ENCODE data around the gene CPSF2. TPM values are rescaled to one million over a fixed set of nuclear protein-coding genes. Genes with fewer than 3 reads are reported as not detected.

Gene CPSF2
- total and polyA plus RNA-seq, 2 of the 13 experiments (the other 11 are each of a cell fraction or from before 2014, with no cell fraction given): 14.3 to 67.9 TPM

GRCh38 chr14:92121207-92121669, 531 bp upstream of the CPSF2 start (continued):
- TF ChIP-seq MAFK (conservative IDR thresholded peaks at IDR 0.05 in 1 of 2, IDR thresholded peaks at IDR 0.05 in 1 of 2; ENCODE audit: low read length in 2 of 2) (no peak), MAZ (IDR thresholded peaks at IDR 0.05; ENCODE audit: borderline replicate concordance, low read depth, low read length) (no peak), MAZ (CRISPR knock-in tag; IDR thresholded peaks at IDR 0.05; ENCODE audit: low read depth) (no peak), CTCF (CRISPR knock-in tag; IDR thresholded peaks at IDR 0.05) (0 out of 2 replicates have a peak, but pooled peaks have one; percentile 14), ZNF577 (CRISPR knock-in tag; IDR thresholded peaks at IDR 0.05; ENCODE audit: borderline replicate concordance, low read depth) (no peak), SIX1 (CRISPR knock-in tag; IDR thresholded peaks at IDR 0.05; ENCODE audit: borderline replicate concordance) (no peak), ZNF317 (CRISPR knock-in tag; IDR thresholded peaks at IDR 0.05) (0 out of 2 replicates have a peak, but pooled peaks have one; percentile 19), PHF5A (CRISPR knock-in tag; IDR thresholded peaks at IDR 0.05; ENCODE audit: low read depth, unreplicated experiment) (no peak), ATAD3A (CRISPR knock-in tag; IDR thresholded peaks at IDR 0.05) (no peak), HMGXB4 (CRISPR knock-in tag; IDR thresholded peaks at IDR 0.05; ENCODE audit: borderline replicate concordance in 1 of 2, low read depth in 1 of 2) (0 out of 4 replicates have a peak, but pooled peaks of 1 of the 2 experiments have one; percentile 4), SCMH1 (CRISPR knock-in tag; IDR thresholded peaks at IDR 0.05; ENCODE audit: borderline replicate concordance) (no peak), AGO2 (optimal IDR thresholded peaks at IDR 0.05; ENCODE audit: low read depth, low read length) (no peak), GLI4 (CRISPR knock-in tag; IDR thresholded peaks at IDR 0.05; ENCODE audit: borderline replicate concordance) (no peak), BCLAF1 (IDR thresholded peaks at IDR 0.05) (no peak), UBTF (CRISPR knock-in tag; IDR thresholded peaks at IDR 0.05) (no peak; the same call in 1 of the 2 replicates), NFKB2 (CRISPR knock-in tag; IDR thresholded peaks at IDR 0.05; ENCODE audit: borderline replicate concordance) (0 out of 2 replicates have a peak, but pooled peaks have one; percentile 19), FOXC1 (CRISPR knock-in tag; IDR thresholded peaks at IDR 0.05; ENCODE audit: borderline replicate concordance) (no peak), ZNF724P (CRISPR knock-in tag; IDR thresholded peaks at IDR 0.05; ENCODE audit: borderline replicate concordance) (no peak), ZNF136 (CRISPR knock-in tag; IDR thresholded peaks at IDR 0.05; ENCODE audit: low read depth) (0 out of 2 replicates have a peak, but pooled peaks have one; percentile 20), NONO (IDR thresholded peaks at IDR 0.05) (no peak), NONO (CRISPR knock-in tag; conservative IDR thresholded peaks at IDR 0.05) (peak; percentile 71; the same call in 1 of the 2 replicates)
